GM19025 (cell line): ENCODE measurements around the gene COP1.

Experiments
- ATAC-seq: cut with Tn5 transposase; IDR thresholded peaks from one replicate; pipeline ENCODE4 v1.9.1; 2021; ENCODE audit warnings: mild to moderate bottlenecking, low read depth, moderate library complexity; ENCODE audit not compliant: unreplicated experiment

The COP1 gene

DNA sequence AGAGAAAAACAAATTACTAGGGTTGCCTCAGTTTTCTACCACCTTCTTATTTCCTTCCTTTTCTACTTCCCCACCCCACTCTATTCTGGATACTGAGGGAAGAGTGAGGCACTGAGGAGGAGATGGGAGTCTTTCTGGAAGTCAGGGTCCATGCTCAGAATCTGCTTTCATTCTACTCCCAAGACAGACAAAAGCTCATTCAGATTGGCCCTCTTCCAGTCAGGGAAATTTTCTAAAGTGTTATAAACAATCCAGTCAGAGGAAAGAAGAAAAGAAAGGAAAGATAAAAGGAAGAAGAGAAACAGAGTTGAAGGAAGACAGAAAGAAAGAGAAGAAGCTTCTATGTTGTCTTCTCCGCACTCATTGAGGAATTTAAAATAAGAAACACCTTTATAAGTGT lies 228.6 kb downstream of the COP1 start:
- ATAC-seq = no peak

DNA sequence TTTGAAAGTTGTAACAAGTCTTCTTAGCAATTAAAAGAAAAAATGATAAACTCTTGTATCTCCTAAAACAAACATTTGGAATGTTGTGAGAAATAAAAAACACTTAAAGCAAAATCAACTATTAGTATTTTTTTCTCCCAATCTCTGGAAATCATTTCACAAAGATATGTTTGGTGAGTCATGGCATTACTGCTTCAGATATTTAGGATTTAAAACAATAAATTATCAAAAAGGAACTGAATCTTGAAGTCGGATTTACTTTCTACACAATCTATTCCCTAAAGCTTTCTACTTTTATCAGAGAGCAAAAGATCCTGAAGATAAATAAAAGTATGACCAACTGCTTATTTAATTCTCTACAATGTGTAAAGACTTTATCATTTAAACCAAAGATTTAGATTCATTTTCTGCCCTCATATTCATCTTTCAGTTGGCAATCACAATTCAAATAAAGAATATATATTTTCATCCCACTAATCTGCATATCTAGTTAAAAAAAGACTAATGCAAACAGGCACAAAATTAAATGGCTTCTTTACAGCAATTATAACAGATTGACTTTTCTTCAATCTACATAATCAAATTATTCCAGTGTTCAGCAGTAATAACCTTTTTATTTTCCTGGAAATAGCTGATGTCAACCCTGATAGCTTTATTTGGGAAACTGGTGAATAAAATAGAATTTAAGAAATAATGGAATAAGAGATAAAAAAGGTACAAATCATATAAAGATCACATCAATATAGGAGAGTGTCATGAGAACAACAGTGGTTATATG lies 230.0 kb downstream of the COP1 start:
- no peak for ATAC-seq

DNA sequence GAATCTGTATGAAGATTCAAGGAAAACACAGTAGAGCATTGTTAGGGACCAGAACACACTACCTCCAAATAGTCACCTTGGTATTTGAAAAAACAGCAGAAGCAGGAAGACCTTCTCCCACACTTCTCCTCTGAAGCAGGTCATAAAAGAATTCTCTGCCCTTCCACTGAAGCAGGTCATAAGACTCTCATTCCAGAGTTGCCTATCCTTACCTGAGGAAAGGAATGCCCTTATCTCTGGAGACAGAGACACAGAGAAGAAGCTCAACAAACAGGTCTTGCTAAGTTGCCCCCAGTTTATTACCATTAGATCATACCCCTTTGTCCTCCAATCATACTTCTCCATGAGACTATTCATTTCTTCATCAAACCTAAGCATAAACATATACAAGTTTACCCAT lies 237.9 kb downstream of the COP1 start:
- no peak for ATAC-seq

DNA sequence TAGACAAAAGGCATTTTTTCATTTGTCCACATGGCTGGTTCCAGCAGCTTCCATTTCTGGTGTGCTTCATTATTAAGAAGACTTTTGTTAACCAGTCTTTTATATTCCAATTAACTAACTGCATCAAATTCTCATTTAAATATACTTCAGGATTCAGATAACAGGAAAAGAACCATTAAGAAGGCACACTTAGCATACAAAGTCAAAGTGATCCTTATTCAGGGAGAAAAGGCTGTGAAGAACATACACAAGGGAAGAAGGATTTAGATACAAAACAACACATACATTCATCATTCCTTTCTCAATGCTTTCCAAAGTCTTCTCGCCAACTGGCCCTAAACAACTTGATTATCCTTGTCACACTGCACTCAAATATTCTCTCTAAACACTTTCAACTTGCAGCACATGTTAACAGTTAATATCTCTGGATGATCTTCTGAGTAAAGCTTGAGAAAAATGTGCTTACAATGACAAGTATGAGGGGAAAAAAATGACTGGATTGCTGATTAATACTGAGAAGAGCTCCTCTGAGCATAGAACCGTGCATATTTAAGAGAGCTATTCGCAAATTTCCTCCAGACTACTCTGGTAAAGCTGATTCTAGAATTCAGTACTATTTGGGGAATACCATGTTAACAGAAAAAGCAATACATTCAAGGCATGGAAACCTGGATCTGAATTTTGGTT lies 238.5 kb downstream of the COP1 start:
- no peak for ATAC-seq

DNA sequence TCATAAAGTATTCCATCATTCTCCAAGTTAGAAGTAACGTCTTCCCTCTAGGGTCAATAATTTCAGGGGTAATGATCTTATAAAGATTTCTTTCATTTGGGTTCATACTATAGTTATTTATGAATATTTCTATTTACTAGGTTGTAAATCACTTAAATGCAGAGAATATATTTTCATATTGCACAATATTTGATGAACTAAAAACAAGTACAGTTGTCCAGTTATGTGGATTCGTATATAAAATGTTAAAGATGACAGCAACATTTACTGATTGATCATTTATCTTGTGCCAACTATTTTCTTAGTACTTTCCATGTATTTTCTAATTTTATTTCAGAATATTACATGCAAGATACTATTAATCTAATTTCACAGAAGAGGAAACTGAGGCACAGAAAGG lies 243.3 kb downstream of the COP1 start:
- ATAC-seq = no peak

DNA sequence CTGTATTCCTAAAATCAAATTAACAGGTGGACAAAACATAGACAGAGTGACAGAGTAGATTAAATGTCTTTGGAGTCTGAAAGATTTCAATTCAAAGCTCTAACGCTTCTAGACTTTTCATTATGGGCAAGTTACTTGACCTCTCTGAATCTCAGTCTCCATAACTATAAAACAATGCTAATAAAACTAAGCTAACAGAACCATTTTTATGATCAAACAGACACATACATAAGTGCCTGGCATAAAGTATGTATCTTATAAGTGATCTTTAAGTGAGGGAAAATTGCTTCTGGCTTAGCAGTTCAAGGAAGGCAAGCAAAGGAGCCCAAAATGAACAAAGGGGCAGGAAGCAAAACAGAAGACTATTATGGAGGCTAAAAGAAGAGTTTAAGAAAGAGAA lies 246.9 kb downstream of the COP1 start:
- ATAC-seq = no peak

DNA sequence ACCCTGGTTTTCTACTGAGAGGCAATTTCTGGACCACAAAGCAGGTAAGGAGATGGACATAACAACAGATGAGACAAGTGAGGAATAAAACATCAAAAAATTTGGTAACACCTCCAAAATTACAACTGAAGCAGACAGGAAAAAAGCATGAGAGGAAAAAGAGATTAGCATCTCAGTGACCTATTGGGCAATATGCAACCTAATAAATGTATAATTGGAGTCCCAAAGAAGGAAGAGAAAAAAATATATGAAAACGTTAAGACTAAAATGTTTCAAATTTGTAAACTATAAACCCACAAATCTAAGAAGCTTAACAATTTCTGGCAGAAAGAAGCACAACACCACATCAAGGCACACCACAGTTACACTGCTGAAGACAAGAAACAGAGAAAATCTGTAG lies 255.5 kb downstream of the COP1 start:
- ATAC-seq = no peak

DNA sequence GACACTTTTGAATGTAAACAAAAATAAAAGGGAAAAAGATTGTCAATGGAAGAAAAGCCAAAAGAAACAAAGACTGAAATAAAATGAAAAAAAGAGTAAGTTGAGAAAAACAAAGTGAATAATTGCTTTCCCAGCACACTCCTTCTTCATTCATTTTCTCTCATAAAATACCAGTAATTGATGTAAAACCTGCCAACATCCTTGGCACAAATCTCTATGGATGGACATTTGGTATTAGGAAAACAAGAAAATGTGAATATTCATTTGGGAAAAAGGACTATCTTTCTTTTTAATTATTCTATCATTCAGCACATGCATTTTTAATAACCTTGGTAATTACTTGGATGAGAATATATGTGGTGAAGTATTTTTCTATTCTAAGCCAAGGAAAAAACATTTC lies 259.3 kb downstream of the COP1 start:
- ATAC-seq = no peak

DNA sequence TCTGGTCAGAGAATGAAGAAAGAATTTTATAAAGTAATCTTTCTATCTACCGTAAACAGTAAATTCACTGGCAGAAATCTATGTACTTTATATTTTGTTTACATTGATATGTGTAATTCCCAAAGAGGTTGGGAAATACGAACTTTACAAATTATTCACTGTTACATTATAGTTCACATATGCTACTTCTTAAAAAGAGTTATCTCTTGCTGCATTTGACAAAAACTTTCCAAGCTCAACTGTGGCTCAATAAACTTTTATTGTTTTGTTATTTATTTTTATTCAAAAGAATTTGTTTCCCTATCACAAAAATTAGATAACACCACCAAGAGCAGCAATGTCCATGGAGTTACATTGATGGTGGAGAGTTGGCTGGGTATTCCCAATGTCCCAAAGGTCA lies 262.5 kb downstream of the COP1 start:
- no peak for ATAC-seq

DNA sequence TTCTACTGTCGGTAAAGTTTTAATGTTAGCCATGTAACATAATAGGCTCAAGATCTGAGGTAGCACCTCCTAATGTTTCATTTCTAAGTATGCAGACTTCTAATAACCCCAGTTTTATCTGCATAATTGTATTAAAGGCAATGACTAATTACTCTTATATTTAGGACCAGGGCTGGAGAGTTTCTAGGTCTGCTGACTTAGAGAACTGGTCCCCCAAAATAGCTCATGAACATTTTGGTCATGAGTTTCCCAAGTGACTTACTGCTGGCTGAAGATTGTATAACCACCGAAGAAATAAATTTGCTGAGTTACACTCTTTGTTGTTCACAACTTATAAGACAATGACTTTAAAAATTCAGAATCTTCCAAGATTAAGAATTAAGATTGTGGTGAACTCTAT lies 265.9 kb downstream of the COP1 start:
- no peak for ATAC-seq

DNA sequence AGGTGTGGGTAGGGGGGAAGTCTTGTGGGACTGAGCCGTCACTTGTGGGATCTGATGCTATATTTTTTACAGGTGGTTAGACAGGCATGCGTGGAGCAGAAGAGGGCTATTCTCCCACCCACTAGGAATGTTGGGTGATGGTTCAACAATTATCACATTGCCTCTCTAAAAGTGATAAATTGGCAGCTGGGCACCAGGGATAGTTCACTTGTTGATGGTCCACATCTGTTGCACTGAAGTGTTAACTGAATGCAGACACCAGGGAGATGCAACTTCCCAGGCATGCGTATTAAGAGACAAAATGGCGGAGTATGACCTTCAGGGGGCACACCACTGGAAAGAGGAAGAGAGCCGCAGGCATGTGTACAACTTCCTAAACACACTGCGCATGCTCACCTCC lies 270.4 kb downstream of the COP1 start:
- ATAC-seq = no peak

DNA sequence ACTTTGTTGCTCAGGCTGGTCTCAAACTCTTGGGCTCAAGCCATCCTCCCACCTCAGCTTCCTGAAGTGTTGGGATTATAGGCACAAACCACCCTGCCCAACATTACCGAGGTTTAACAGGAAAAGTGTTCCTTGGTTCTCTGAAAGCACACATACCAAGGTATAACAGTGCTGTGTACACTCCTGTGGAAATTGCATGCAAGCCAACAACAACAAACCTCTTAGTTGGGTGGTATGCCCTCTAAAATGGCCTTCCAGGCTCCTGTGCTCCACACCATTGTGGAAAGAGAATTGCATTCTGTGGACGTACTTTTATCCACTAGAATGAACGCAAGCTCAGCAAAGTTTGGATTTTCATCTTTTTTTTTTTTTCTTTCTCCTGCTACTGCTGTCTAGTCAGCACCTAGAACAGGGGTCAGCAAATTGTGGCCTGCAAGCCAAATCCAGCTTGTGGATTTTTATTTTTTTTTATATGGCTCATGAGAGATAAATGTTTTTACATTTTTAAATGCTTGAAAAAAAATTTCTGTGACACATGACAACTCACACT lies 271.4 kb downstream of the COP1 start:
- no peak for ATAC-seq

DNA sequence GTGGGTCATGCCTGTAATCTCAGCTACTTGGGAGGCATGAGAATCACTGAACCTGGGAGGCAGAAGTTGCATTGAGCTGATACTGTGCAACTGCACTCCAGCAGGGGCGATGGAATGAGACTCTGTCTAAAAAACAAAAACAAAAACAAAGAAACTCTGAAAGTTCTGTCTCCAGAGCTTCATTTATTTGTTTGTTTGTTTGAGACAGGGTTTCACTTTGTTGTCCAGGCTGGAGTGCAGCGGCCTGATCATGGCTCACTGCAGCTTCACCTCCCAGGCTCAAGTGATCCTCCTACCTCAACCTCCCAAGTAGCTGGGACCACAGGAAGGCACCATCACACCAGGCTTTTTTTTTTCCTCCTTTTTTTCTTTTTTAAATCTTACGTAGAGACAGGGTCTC lies 271.9 kb downstream of the COP1 start:
- no peak for ATAC-seq

DNA sequence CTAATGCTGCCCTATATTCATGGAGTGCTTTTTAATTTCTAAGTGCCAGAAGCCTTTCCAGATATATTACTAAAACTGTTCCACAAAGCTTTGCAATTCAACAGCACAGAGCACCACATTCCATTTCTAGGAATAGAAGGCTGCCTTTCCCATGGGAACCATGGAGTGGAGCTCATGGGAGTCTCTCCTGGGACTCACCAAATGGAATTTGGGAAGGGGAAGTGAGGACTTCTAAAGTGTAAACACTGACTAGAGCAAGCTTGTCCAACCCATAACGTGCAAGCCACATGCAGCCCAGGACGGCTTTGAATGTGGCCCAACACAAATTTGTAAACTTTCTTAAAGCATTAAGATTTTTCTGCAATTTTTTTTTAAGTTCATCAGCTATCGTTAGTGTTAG lies 273.3 kb downstream of the COP1 start:
- no peak for ATAC-seq

DNA sequence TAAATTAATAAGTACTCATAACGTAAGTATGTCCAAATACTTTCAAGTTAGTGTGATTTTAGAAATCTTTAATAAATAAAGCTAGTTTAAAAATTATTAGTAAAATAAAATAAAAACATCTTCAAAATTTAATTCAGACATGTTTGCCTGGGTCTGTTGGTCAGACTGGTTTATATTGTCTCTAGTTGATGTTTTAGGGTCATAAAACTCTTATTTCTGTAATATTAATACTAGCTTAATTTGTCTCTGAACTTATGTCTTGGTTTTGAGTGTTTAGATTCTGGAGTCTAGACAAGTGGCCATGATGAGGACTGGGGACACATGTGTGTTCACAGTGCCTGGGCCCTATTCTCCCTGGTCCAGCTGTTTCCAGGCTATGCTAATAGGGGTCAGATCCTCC lies 279.1 kb downstream of the COP1 start:
- no peak for ATAC-seq

DNA sequence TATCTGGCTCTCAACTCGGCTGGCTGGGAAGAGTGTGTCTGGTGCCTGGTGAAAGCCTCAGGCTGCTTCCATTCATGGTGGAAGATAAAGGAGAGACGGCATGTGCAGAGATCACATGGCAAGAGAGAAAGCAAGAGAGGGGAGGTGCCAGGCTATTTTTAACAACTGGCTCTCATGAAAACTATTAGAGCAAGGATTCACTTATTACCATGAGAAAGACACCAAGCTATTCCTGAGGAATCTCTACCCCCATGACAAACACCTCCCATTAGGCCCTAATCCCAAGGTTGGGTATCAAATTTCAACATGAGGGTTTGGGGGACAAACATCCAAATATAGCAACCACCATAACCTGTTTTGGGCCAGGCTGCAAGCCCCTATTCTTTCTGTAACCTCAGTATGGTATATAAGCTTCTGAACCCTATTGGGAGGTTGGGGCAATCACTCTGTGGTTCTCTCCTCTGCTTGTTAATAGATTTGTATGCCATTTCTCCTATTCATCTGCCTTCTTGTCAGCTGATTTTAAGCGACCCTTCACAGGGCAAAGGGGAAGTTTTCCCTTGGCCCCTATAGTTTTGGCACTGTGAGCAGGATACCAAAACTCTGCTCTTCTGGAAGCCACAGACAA lies 284.7 kb downstream of the COP1 start:
- no peak for ATAC-seq

DNA sequence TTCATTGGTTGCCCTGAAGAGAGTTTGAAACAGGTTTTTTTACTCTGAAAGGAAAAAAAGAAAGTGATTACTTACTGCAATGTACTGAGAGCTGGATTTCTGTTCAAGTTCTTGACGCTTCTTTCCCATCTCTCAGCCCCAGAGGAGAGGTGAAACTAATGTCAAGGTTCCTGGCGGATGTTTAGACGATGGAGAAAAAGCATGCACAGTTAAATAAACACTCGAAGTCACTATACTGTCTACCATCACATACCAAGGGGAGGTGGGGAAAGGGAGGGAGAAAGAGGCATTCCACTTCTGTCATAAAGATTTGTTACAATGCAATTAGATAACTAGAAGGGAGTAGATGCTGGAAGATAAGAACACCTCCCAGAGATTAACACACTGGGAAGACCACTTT lies 286.7 kb downstream of the COP1 start:
- no peak for ATAC-seq

DNA sequence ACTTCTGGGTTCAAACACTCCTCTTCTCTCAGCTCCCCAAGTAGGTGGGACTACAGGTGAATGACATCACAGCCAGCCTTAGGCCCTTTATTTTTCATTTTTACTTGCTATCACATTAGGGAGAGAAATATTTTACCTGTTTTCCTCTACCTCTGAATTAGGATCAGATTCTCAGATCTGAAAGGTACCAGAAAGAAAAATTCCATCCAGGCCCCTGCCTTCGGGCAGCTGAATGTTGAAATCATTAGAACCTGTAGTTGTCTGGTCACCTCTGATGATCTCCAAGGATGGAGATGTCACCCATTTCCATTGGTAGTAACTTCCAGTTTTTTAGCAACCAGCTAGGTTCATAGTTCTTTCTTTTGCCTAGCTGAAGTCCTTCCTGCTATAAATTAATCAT lies 288.1 kb downstream of the COP1 start:
- no peak for ATAC-seq

DNA sequence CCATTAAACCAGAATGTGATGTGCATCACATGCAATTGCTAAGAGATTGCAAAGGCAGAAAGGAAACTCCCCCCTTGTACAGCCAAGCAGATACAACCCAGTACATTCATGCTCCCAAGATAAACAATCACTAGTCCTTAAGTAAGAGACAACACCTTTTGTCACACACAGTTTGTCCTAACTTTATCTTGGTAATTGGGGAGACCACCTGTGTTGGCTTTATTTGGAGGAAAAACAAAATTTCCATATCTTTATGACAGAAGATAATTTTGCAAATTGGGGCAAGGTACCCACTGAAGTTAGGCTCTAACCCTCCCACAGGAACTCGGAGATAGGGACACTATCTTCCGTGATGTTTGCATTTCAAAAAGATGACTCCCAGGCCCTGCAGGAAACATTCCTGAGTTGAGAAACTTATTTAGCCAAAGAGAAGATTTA lies 288.7 kb downstream of the COP1 start:
- ATAC-seq = no peak

DNA sequence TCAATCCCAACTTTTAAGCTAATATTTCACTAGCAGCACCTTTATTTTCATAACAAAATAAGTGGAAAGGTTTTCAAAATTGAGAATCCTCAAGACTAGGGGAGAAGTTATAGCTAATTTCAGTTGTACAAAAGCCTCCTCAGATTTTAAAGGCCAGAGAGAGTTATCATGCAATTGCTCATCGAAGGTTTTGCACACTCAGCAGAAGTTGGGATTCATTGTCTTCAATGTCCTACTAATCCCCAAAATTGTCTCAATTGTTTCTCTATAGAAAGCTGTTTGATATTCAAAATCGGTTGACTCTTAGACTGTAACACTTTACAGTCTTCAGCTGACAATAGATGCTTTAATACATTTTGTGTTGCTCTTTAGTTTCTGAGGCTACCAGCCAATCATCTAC lies 293.0 kb downstream of the COP1 start:
- ATAC-seq = no peak

DNA sequence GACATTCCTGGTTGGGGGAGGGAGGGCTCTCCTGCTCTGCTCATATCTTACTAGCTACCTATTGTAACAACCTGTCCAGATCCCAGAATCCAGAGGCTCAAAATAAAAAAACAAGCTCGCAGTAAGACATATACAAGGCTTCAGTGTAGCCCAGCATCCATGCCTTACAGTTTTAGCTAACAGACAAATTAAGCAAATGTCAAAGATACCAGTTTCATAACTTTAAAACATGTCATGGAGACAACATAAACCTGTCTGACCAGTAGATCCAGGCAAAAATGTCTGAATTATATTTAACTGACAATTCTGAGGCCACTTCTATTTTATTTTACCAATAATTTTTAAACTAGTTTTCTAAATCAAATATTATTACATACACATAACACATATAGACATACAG lies 295.9 kb downstream of the COP1 start:
- no peak for ATAC-seq

DNA sequence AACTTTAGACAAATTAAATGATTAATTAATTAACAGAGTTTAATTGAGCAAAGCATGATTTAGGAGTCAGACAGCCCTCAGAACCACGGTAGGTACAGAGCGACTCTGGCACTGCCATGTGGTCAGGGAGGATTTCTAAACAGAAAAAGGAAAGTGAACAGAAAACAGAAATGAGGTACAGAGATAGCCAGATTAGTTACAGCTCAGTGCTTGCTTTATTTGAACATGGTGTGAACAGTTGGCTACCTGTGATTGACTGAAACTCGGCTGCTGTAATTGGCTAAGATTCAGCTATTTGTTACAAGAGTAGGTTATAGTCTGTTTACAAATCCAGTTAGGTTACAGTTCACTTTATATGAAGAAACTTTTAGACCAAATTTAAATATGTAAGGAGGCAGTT lies 300.7 kb downstream of the COP1 start:
- no peak for ATAC-seq
